ENCODE data around the gene MAN2B2.

DNA sequence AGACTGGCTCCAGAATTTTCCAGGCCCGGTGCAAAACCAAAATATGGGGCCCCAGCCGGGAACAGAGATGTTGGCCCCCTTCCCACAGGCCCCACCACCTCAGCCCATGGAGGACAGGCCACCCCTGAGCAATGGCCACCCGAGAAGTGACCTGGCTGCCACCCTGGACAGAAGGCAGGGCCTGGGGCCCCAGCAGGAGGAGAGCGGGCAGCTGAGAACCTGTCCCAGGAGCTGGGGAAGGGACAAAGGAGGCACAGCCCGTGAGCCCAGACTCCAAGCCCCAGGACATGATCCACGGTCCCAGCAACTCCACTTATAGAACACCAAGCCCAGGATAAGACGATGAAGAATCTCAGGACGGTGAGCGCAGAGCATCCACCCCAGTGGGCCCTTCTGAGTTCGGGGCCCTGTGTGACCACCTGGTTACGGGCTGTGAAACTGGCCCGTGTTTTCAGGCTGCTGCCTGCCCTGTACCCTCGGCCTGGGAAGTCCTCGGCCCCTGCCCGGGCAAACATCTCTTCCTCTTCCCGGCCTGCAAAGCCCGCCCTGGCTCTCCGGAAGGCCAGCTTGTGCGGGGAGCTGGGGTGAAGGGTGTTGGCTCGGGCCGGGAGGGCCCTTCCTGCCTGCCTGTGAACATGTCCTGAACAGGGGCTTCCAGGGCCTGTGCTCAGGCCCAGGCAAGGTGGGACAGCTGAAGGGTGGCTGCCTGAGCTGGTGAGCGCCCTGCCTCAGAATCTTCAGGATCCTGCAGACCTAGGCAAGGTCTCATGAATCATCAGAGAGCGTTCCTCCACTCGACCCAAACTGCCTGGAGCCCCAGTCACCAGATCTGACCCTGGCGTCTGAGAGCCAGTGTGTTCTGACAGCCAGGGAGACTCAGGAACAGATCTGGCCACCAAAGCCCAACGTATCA, 47.0 kb upstream of the MAN2B2 start:
- TF ChIP-seq, protein P1, sequence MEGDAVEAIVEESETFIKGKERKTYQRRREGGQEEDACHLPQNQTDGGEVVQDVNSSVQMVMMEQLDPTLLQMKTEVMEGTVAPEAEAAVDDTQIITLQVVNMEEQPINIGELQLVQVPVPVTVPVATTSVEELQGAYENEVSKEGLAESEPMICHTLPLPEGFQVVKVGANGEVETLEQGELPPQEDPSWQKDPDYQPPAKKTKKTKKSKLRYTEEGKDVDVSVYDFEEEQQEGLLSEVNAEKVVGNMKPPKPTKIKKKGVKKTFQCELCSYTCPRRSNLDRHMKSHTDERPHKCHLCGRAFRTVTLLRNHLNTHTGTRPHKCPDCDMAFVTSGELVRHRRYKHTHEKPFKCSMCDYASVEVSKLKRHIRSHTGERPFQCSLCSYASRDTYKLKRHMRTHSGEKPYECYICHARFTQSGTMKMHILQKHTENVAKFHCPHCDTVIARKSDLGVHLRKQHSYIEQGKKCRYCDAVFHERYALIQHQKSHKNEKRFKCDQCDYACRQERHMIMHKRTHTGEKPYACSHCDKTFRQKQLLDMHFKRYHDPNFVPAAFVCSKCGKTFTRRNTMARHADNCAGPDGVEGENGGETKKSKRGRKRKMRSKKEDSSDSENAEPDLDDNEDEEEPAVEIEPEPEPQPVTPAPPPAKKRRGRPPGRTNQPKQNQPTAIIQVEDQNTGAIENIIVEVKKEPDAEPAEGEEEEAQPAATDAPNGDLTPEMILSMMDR (IDR thresholded peaks at IDR 0.05; ENCODE audit: poor library complexity) = no peak
- no peak for TF ChIP-seq EZH2 (IDR thresholded peaks at IDR 0.05; ENCODE audit: borderline replicate concordance)

Measured in hepatocyte (in vitro differentiated cells).